Tongue (tissue), 2 donors: ENCODE measurements around the gene ACKR2. TPM values are rescaled to one million over a fixed set of nuclear protein-coding genes. Genes with fewer than 3 reads are reported as not detected.
"Not testable (repeated sequence)": the region's sequence is repeated elsewhere in the genome, so short reads cannot be mapped to it uniquely, and the experiment has no call there.

ENCODE experiments used
- DNase-seq: peaks from one replicate; pipeline ENCODE4 v3.0.0-alpha.2; 2015
- total RNA-seq: library from RNA; depleted of rRNA; stranded (reverse); fragments of >200 nt; gene quantifications from one replicate; pipeline ENCODE4 v1.2.3, GENCODE V29; 2014

The ACKR2 gene
- total RNA-seq, 1 donor from 2014 or later = 2.2 TPM

DNA sequence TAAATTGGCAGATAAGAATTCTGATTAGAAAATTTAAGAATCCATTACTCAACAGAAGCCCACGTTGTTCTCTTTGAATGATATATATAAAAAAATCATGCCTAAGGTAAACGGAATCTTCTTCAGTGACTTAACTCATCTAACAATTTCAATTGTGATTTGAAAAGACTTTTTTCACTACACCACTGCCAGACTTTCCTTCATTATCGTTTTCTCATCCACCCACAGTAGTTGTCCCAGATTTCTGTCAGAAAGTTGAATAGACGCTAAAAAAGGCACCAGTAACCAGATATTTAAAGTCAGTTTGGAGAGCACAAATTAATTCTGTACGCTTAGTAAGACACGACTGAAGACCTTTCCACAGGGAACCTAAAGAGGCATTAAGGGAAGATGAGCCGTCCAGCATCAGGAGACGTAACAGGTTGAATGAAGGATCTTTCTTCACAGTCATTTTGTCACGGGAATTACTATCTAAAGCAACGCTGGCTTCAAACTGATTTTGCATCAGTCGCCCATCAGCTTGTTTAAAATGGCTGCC, 6.3 kb upstream of the ACKR2 start:
- no peak for DNase-seq

DNA sequence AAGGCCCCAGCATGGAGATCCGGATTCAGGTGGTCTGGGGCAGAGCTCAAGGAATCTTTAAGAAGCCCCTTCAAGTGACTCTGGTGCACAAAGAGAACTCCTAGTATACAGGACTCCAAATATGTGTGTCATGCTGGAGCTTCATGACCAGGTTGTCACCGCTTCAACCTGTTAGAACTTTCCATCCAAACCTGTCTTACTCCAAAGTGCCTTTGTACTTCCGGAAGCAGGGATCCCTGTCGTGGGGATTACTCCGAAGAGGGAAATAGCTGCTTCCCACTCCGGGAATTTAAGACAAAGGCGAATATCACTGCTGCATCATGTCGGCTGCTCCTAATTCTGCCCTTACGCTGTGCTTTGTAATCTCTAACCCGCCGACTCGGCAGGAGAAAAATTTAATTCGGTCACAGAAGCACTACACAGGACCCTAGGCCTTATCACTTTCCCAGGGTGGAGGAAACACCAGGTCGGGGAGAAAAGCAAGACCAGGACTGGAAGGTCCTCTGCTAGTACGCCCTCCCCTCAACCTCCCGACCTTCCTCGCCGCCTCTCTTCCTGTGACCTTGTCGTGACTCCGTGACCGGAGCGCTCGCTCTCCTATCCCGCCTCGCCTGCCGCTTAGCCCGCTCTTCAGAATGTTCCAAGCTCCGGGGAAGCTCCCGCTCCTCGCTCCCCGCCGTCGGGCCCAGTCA, 5.7 kb upstream of the ACKR2 start:
- DNase-seq = peak; percentile 60

DNA sequence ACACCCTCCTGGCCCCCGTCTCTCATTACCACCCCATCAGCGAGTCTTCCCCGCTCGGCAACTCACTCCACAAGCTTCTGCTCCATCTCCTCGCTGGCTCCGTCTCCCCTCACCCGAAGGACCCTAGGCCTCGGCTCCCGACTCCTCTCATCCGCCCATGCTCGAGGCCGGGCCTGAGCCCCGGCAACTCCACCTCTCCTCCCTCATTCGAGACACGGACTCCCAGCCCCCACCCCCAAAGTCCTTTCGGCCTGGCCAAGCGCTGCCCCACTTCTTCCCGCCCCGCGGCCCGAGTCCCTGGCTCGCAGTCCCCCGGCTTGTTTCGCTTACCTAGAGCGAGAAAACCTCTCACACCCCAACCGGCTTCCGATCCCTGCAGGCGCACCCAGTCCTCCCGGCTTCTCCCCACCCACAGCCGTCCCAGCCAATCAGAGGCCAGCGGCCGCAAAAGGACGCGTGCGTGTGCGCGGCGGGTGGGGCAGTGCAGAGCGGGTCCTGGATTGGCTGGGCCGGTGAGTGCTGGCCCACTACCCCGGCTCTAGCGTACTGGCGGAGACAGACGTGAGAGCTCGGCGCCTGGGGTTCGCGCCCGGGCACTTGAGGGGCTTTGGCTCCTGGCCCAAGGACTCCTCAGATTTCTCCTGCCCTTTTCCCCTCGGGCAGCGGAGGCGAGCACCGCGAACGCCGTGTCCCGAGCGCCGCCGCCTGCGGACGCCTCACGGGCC, 5.0 kb upstream of the ACKR2 start, which contains the start of gene HIGD1A:
HIGD1A (minus strand) TSS at position 385 of the 725 bp plus-strand sequence. CDS start 10,237 bp downstream, outside the sequence.
- peak; percentile 99 for DNase-seq

DNA sequence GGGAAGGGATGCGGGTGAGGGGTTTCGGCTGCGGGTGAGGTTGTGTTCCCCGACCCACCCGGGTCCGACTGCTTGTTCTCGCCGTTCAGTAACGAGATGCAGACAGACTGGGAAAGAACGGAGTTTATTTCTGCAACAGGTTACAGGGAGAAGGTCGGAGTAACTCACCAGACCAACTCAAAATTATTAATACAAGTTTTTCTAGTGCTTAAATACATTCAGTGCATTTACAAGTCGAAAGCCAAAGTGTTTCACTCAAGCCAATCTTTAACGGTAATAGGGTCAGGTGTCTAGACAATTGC, 4.5 kb upstream of the ACKR2 start:
- no peak for DNase-seq

DNA sequence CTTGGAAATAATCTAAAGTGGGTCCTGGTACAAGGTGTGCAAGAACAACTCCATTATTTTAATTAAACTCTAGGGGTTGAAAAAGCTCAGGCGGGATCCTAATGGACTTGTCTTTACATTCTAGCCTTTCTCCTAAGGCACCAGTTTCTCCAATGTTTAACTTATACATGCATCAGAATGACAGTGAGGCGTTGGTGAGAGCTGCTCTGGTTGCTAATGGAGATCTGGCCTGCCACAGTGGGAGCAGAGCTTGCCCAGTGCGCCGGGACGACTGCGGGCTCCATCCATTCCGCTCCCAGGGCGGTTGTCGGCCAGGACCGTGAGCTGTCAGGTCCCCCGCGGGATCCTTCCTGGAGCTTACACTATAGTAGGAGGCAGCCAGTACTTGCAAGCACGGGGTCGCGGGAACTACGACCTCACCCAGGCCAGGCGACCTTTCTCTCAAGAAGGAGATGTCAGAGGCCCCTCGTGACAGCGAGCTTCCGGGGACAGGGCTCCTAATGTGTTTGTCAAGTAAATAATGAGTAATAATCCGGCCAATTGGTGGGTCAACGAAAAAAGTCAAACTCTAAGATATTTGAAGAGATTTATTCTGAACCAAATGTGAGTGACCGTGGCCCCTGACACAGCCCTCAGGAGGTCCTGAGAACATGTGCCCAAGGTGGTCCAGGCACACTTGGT, 4.0 kb upstream of the ACKR2 start:
- no peak for DNase-seq

DNA sequence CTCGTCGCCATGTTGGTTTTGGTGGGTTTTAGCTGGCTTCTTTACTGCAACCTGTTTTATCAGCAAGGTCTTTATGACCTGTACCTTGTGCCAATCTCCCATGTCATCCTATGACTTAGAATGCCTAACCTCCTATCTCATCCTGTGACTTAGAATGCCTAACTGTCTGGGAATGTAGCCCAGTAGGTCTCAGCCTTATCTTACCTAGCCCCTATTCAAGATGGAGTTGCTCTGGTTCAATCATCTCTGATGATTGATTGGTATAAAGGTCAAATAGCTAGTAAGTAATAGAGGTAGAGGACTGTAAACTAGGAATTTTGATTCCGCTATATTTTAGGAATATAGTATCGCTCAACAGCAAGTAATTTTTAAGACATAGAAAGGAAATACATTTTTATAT, 1.3 kb upstream of the ACKR2 start:
- no peak for DNase-seq

DNA sequence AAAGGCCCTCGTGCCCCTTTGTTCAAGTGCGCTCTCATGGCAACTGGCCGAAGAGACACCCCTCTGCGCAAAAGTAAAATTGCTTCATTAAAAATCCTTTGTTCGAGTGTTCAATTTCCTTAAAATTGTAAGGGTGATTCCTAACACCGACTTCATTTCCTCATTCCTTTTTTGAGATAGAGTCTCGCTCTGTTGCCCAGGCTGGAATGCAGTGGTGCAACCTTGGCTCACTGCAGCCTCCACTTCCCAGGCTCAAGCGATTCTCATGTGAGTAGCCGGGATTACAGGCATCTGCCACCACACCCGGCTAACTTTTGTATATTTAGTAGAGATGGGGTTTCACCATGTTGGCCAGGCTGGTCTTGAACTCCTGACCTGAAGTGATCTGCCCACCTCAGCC, 1.5 kb downstream of the ACKR2 start:
- not testable (repeated sequence) for DNase-seq

DNA sequence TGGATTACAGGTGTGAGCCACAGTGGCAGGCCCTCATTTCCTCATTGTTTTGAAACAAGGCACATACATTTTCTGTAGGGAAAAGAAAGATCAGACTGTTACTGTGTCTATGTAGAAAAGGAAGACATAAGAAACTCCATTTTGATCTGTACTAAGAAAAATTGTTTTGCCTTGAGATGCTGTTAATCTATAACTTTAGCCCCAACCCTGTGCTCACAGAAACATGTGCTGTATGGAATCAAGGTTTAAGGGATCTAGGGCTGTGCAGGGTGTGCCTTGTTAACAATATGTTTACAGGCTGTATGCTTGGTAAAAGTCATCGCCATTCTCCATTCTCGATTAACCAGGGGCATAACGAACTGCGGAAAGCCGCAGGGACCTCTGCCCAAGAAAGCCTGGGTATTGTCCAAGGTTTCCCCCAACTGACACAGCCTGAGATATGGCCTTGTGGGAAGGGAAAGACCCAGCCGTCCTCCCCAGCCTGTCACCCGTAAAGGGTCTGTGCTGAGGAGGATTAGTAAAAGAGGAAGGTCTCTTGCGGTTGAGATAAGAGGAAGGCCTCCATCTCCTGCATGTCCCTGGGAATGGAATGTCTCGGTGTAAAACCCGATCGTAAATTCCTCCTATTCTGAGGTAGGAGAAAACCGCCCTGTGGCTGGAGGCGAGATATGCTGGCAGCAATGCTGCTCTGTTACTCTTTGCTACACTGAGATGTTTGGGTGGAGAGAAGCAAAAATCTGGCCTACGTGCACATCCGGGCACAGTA, 2.1 kb downstream of the ACKR2 start:
- DNase-seq = not testable (repeated sequence)

DNA sequence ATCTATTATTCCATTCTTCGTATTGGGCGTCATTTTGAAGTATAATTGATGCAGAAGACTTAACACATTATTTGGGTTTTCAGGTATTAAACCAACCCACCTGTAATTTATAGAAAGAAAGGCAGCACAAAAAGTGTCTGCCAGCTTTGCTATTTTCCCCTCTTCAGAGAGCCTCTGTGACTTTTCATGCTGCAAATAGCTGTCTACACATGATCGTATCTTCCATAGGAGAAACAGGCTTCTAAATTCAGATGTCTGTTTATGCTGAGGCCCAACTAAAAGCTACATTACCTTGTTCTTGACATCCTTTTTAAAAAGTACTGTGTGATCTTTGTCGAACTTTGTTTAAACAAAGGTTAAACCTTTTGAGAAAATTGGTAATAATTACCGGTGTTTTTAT, 5.0 kb downstream of the ACKR2 start:
- DNase-seq = no peak

DNA sequence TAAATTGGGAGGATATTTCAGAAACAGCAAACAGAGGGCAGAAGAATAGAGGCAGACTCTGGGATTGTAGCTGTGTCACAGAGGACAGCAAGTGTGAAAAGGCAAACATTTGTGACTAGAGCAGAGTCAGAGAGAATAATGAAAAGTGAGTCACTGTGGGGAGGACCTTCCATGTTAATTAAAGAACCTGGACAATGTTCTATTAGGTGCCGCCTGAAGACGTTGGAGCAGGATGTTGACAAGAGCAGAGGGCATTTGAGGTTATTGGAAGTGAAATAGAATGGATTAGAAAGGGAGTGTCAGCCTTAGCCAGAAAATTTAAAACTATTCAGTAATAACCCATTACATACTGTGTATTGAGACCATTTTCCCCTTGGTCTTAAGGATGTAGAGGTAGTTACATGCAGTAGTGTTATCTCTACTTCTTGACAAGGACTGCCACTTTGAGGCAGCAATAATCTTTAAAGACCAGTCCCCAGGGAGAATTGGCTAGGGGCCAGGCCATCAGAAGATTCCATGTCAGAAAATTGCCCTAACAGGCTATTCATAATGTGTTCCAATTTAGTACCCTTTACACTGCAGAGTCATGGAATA, 5.8 kb downstream of the ACKR2 start:
- no peak for DNase-seq

DNA sequence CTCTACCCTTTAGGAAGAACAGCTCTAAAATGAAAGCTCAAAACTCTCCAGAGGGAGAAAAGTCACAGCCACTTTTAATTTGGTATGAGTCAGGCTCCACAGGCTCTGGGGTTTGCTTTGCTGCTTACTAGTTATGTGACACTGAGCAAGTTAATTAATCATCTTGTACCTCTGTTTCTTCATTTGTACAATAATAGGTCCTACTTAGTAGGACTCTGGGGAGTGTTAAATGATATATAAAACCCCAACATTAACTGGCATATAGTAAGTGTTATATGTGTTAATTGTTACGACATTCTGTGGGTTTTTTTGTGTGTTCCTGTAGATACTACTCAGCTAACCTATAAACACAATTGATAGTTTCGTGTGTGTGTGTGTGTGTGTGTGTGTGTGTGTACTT, 6.6 kb downstream of the ACKR2 start:
- no peak for DNase-seq

DNA sequence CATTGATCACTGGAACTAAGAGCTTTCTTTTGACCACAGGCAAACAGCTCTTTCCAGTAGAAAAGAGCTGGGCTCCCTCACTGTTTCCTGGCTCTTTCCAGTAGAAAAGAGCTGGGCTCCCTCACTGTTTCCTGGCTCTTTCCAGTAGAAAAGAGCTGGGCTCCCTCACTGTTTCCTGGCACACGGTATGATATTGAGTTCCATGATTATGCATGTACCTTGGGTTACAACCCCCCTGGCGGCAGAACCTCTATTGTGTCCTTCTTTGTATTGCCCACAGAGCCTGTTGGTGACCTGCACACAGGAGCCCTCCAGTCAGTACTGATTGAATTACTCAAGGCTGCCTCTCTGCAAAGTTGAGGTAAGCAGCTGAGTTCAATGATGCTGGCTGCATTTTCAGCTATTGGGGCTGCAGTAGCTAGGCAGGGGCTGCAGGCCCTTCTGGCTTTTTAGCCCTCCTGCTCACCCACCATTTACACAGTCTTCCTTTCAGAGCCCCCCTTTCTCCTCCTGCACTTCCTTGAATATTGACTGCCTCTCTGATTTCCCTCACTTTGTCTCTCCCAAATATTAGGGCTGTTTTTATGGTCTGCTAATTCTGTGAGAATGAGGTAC, 10.2 kb downstream of the ACKR2 start:
- DNase-seq = no peak

DNA sequence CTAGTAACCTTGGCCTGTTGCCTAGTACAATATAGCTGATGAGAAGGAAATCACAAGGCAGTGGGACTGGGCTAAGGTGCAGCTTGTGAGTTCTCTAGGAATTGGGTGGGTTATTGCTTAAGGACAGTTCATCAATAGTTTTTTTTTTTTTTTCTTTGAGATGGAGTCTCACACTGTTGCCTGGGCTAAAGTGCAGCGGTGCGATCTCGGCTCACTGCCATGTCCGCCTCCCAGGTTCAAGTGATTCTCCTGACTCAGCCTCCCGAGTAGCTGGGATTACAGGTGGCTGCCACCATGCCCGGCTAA, 11.5 kb downstream of the ACKR2 start:
- no peak for DNase-seq

DNA sequence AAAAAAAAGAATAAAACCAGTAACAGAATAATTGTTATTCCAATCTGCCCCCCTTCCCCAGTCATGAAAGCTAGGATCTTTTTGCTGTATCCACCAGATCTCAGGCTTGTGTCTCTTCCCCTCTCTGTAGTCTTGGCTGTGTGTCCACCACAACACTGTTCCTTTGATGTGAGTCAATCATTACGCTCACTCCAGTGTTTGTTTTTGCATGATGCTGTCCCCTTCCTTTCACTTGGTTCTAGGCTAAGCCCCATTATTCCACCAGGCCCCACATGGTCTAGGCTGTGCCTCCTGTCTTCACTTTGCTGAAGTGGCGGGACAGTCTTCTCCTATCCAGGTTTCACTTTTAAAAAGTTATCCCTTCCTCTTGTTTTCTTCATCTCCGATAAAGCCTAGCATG, 13.6 kb downstream of the ACKR2 start:
- DNase-seq = no peak

DNA sequence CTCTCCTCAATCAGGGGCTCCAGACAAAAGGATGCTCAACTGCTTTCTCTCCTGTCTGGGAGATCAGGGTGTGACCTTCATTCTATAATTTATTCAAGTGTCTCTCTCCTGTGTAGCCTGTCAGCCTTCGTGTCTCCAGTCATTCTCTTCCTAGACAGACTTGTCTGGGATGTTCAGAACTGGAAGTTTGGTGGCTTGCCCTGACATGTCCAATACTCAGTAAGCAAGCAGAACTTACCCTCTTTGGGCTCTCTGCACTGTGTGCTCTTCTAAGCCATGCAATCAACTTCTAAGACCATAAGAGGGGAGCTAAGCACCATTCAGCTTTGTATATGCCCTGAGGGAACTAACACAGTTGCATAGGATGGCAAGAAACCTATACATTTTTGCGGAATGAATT, 14.1 kb downstream of the ACKR2 start:
- peak; percentile 70 for DNase-seq

DNA sequence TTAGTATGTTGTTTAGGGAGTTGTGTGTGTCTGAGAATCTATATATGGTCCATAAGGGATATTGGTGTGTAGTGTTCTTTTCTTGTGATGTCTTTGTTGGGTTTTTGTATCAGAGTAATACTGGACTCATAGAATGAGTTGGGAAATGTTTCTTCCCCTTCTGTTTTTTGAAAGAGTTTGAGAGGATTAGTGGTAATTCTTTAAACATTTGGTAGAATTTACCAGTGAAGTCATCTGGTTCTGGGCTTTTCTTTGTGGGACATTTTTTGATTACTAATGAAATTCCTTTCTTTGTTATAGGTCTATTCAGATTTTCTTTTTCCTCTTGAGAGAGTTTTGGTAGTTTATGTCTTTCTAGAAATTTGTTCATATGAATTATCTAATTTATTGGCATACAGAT, 16.9 kb downstream of the ACKR2 start:
- DNase-seq = no peak

DNA sequence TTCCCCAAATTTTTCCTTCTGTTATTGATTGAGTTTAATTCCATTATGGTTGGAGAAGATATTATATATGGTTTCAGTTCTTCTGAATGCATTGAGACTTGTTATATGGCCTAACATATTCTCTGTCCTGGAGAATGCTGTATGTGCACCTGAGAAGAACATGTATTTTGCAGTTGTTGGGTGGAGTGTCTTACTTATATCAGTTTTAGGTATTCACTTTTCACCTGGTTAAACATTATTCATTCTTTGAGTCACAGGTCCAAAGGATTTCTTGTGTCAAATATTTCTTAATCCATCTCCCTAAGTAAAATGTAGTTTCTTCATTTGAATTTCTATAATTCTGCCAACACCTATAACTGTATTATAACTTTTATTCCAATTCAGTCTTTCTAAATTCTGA, 17.8 kb downstream of the ACKR2 start:
- no peak for DNase-seq

DNA sequence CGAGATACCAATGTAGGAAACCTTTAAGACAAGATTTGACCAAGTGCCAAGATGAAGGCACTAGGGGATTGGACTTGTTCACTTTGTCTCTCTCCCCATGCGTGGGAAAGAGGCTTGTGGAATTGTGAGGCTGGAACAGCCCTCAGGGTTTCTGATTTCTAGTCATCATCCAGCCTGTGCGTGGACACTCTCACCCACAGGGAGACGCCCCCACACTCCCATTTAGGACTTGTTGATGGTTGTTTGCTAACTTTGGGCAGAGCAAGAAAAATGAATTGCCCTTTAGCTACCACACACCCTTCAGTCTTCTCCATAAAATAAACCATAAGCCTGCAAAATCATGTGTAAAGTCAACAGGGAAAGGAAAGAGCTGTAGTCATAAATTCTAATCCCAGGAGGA, 18.4 kb downstream of the ACKR2 start:
- DNase-seq = no peak

DNA sequence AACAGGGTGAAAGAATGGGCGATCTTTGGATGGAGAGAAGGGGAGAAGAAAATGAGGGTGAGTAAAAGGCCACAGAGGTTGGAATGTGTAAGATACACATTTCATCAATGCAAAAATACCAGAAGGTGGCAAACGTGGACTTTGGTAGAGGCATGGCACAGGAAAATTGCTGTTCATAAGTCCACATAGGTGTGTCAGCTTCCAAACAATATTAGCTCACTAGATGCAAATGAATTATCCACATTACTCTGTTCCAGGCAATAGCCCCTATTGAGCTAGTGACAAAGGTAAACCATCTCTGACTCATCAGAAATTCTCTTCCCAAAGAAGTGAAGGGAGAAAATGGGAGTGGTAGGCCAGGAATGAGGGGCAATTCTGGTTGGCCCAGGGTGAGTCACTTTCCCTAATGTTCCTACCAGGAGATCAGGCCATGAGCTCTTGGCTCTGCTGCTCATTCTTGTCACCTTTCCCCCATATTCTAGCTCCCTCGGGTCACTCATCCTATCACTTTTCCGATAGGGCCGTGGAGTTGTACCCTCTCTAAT, 19.9 kb downstream of the ACKR2 start:
- no peak for DNase-seq

DNA sequence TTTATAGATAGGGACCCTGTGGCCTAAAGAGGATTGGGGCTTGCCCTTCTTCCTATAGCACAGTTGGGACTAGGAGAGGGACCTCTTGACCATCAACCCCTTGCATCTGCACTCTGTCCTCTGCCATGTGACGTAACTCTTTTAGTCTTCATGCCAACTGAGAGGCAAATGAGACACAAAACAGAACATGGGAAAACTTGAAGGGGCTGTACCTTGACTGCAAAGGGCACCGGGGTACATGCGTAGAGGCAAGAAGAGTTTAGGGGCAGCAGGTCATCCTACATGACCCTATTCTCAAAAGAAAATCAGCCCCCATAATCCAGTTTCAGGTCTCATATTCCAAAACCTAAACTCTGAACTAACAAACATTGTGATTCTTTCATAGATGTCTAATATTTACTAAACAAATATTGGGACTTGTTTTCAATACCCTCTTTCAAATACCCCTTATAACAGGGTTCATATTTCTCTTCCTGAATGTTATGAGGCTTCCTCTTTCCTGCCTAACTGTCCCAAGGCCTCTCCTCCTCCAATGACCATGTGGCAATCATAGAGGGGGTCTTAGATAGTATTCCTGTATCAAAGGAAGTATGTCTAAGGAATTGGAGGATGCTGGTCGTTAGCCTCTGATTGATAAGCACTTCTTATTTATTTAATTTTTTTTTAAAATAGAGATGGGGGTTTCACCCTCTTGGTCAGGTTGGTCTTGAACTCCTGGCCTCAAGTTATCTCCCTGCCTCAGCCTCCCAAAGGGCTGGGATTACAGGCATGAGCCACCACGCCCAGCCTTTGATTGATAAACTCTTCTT, 20.6 kb downstream of the ACKR2 start:
- DNase-seq = no peak
